ENCODE results near the gene WSB1. TPM values are rescaled to one million over a fixed set of nuclear protein-coding genes. Genes with fewer than 3 reads are reported as not detected.
A peak's percentile ranks its signal among the peaks of the same experiment; 100 is the strongest.

The WSB1 gene
- polyA plus RNA-seq, 1 of the 3 experiments (the other 2 are of a cell fraction) = 261 TPM

- 0 out of 2 replicates have a peak, but pooled peaks have one; percentile 12 for TF ChIP-seq POLR2AphosphoS5 (IDR thresholded peaks at IDR 0.05; ENCODE audit: low read depth, low read length)
- TF ChIP-seq, protein P1, sequence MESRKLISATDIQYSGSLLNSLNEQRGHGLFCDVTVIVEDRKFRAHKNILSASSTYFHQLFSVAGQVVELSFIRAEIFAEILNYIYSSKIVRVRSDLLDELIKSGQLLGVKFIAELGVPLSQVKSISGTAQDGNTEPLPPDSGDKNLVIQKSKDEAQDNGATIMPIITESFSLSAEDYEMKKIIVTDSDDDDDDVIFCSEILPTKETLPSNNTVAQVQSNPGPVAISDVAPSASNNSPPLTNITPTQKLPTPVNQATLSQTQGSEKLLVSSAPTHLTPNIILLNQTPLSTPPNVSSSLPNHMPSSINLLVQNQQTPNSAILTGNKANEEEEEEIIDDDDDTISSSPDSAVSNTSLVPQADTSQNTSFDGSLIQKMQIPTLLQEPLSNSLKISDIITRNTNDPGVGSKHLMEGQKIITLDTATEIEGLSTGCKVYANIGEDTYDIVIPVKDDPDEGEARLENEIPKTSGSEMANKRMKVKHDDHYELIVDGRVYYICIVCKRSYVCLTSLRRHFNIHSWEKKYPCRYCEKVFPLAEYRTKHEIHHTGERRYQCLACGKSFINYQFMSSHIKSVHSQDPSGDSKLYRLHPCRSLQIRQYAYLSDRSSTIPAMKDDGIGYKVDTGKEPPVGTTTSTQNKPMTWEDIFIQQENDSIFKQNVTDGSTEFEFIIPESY (IDR thresholded peaks at IDR 0.05; ENCODE audit: borderline replicate concordance, low read depth) = no peak
- H3K4me1 ChIP-seq (ENCODE audit: control insufficient read depth in 1 of 2, insufficient read depth in 2 of 2, low read depth in 1 of 2, low read length in 1 of 2) = peaks cover 0 to 16% of the 10 kb centered on the region in 2 experiments; a peak in 1 of 4 replicates
- CTCF ChIA-PET = interaction anchor here (0.8 to 3.1 kb wide), 7 partner anchors 9 to 283 kb away, joined by 3 to 10 read pairs (median 4); no protein-coding TSS in a partner anchor
- WGBS (ENCODE audit: low lambda C conversion rate) = 89% methylated on average over 3 of the region's 4 CpGs
- no peak overlapping the region for H3K4me3 ChIP-seq (ENCODE audit: low read depth in 2 of 2, low read length in 1 of 2)
- peak overlapping the region in 1 of 2 experiments; percentile 29; a peak in 1 of 4 replicates for H3K27ac ChIP-seq (ENCODE audit: low read depth in 2 of 2, low read length in 1 of 2)
- H2AFZ ChIP-seq (ENCODE audit: low read depth) = no peak overlapping the region
- DNase-seq = no peak
- H3K79me2 ChIP-seq (ENCODE audit: insufficient read depth) = no peaks in the 10 kb centered on the region
- no peaks in the 10 kb centered on the region for H3K27me3 ChIP-seq (ENCODE audit: insufficient read depth)
- H3F3A ChIP-seq (replicated peaks; ENCODE audit: insufficient read depth) = no peaks in the 10 kb centered on the region
- no peaks in the 10 kb centered on the region for H3K9me2 ChIP-seq
- no peak overlapping the region for H3K4me2 ChIP-seq
- H3K9me3 ChIP-seq = no peaks in the 10 kb centered on the region
- H3K9ac ChIP-seq = no peak overlapping the region
- POLR2A ChIA-PET = interaction anchor here (0.7 to 3.7 kb wide), 3 partner anchors 25 to 136 kb away, joined by 3 to 14 read pairs (median 4); partner anchors contain the start of gene WSB1
- peaks cover 21 to 23% of the 10 kb centered on the region in 2 experiments for H3K36me3 ChIP-seq (replicated peaks in 1 of 2; ENCODE audit: control insufficient read depth in 1 of 2, insufficient read depth in 2 of 2, low read length in 1 of 2)
- no peaks in the 10 kb centered on the region for H4K20me1 ChIP-seq (ENCODE audit: insufficient read depth)
Observed at GRCh38 chr17:27319541-27320221, 25.8 kb downstream of the WSB1 start.

- Histone ChIP-seq H3K4me1 (ENCODE audit: control insufficient read depth in 1 of 2, insufficient read depth in 2 of 2, low read depth in 1 of 2, low read length in 1 of 2) (peaks cover 0 to 19% of the 10 kb centered on the region in 2 experiments; a peak in 1 of 4 replicates), H3K9ac (no peak overlapping the region), H3K9me3 (no peaks in the 10 kb centered on the region), H3K4me2 (no peak overlapping the region), H3K27me3 (ENCODE audit: insufficient read depth) (no peaks in the 10 kb centered on the region), H3K9me2 (no peaks in the 10 kb centered on the region), H3K27ac (ENCODE audit: low read depth in 2 of 2, low read length in 1 of 2) (no peak overlapping the region; a peak in 1 of 4 replicates), H2AFZ (ENCODE audit: low read depth) (no peak overlapping the region), H3K79me2 (ENCODE audit: insufficient read depth) (no peaks in the 10 kb centered on the region), H4K20me1 (ENCODE audit: insufficient read depth) (no peaks in the 10 kb centered on the region), H3F3A (replicated peaks; ENCODE audit: insufficient read depth) (no peaks in the 10 kb centered on the region), H3K4me3 (ENCODE audit: low read depth in 2 of 2, low read length in 1 of 2) (no peak overlapping the region), H3K36me3 (replicated peaks in 1 of 2; ENCODE audit: control insufficient read depth in 1 of 2, insufficient read depth in 2 of 2, low read length in 1 of 2) (peaks cover 18 to 19% of the 10 kb centered on the region in 2 experiments)
- 95% methylated on average over 4 of the region's 4 CpGs for WGBS (ENCODE audit: low lambda C conversion rate)
- ChIA-PET POLR2A (interaction anchor here (0.7 to 3.7 kb wide), 3 partner anchors 26 to 135 kb away, joined by 3 to 14 read pairs (median 4); partner anchors contain the start of gene WSB1), CTCF (interaction anchor here (1.2 to 3.1 kb wide), 4 partner anchors 13 to 283 kb away, joined by 3 to 10 read pairs (median 4); no protein-coding TSS in a partner anchor)
- no peak for DNase-seq
- TF ChIP-seq RXRA (IDR thresholded peaks at IDR 0.05; ENCODE audit: borderline replicate concordance, low read depth) (no peak), GABPA (IDR thresholded peaks at IDR 0.05; ENCODE audit: low read depth) (no peak), SMC3 (IDR thresholded peaks at IDR 0.05; ENCODE audit: low read depth, low read length) (no peak), RFX5 (IDR thresholded peaks at IDR 0.05; ENCODE audit: low read length) (no peak), MEF2A (IDR thresholded peaks at IDR 0.05; ENCODE audit: borderline replicate concordance, low read depth) (no peak), TAF1 (IDR thresholded peaks at IDR 0.05; ENCODE audit: borderline replicate concordance, low read depth, low read length) (no peak), FOXM1 (IDR thresholded peaks at IDR 0.05; ENCODE audit: low read depth) (no peak), FOSL2 (IDR thresholded peaks at IDR 0.05; ENCODE audit: borderline replicate concordance, low read depth) (no peak), EZH2phosphoT487 (IDR thresholded peaks at IDR 0.05; ENCODE audit: borderline replicate concordance, low read depth) (no peak), TCF12 (IDR thresholded peaks at IDR 0.05) (no peak), PBX3 (IDR thresholded peaks at IDR 0.05) (no peak), FOXJ3 (CRISPR knock-in tag; IDR thresholded peaks at IDR 0.05) (no peak), MXI1 (IDR thresholded peaks at IDR 0.05; ENCODE audit: low read depth, low read length) (no peak)
- TF ChIP-seq, protein P2, sequence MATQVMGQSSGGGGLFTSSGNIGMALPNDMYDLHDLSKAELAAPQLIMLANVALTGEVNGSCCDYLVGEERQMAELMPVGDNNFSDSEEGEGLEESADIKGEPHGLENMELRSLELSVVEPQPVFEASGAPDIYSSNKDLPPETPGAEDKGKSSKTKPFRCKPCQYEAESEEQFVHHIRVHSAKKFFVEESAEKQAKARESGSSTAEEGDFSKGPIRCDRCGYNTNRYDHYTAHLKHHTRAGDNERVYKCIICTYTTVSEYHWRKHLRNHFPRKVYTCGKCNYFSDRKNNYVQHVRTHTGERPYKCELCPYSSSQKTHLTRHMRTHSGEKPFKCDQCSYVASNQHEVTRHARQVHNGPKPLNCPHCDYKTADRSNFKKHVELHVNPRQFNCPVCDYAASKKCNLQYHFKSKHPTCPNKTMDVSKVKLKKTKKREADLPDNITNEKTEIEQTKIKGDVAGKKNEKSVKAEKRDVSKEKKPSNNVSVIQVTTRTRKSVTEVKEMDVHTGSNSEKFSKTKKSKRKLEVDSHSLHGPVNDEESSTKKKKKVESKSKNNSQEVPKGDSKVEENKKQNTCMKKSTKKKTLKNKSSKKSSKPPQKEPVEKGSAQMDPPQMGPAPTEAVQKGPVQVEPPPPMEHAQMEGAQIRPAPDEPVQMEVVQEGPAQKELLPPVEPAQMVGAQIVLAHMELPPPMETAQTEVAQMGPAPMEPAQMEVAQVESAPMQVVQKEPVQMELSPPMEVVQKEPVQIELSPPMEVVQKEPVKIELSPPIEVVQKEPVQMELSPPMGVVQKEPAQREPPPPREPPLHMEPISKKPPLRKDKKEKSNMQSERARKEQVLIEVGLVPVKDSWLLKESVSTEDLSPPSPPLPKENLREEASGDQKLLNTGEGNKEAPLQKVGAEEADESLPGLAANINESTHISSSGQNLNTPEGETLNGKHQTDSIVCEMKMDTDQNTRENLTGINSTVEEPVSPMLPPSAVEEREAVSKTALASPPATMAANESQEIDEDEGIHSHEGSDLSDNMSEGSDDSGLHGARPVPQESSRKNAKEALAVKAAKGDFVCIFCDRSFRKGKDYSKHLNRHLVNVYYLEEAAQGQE (IDR thresholded peaks at IDR 0.05; ENCODE audit: low read depth, low read length) = no peak
- TF ChIP-seq, protein P1 (IDR thresholded peaks at IDR 0.05; ENCODE audit: borderline replicate concordance, low read depth) = no peak
Observed at GRCh38 chr17:27320222-27320560, 26.3 kb downstream of the WSB1 start.
